ENCODE measurements around the gene NTM. TPM values are rescaled to one million over a fixed set of nuclear protein-coding genes. Genes with fewer than 3 reads are reported as not detected.

Gene NTM
- total and polyA plus RNA-seq, 2 experiments from 2014 or later = 25.9 to 49.0 TPM

DNA sequence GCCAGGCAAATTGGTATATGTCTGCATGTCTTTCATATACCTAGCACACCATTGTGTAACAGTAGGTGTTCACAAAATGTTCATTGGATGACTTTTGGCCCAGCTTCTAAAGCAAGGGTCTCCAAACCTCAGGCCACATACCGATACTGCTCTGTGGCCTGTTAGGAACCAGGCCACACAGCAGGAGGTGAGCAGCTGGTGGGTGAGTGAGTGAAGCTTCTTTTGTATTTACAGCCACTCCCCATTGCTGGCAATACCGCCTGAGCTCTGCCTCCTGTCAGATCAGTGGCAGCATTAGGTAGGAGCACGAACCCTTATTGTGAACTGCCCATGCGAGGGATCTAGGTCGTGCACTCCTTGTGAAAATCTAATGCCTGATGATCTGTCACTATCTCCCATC lies 836.6 kb downstream of the NTM start:
- H3K27ac ChIP-seq = no peak overlapping the region
- no peak overlapping the region for H3K4me2 ChIP-seq (ENCODE audit: unreplicated experiment)
- no peak overlapping the region for H3K4me3 ChIP-seq
- DNase-seq = no peak
- H3K9me2 ChIP-seq (ENCODE audit: insufficient read depth) = no peaks in the 10 kb centered on the region
- H4K20me1 ChIP-seq (ENCODE audit: insufficient read depth) = no peaks in the 10 kb centered on the region
- H3K9ac ChIP-seq = no peak overlapping the region
- no peak for TF ChIP-seq EZH2 (IDR thresholded peaks at IDR 0.05; ENCODE audit: insufficient read depth, poor library complexity, severe bottlenecking)
- H3K4me1 ChIP-seq (ENCODE audit: insufficient read depth) = 0 out of 2 replicates have a peak, but pooled peaks cover 4% of the 10 kb centered on the region
- H2AFZ ChIP-seq = no peak overlapping the region
- in situ Hi-C loops (cut with MboI) = no loop called here
- H3K27me3 ChIP-seq (replicated peaks; ENCODE audit: insufficient read depth) = no peaks in the 10 kb centered on the region
- H3K36me3 ChIP-seq (ENCODE audit: low read depth) = no peaks in the 10 kb centered on the region
- no peaks in the 10 kb centered on the region for H3K9me3 ChIP-seq (ENCODE audit: low read depth)
- no peaks in the 10 kb centered on the region for H3K79me2 ChIP-seq (ENCODE audit: insufficient read depth)
- H3F3A ChIP-seq (ENCODE audit: insufficient read depth) = peaks cover 5% of the 10 kb centered on the region; the same call in 1 of the 2 replicates
- WGBS, 2 experiments (ENCODE audit: low coverage in 1 of 2, low lambda C conversion rate in 2 of 2, missing lambda C conversion rate in 2 of 2) = 76 to 79% methylated on average over 5 of the region's 5 CpGs

GRCh38 chr11:132208477-132209055 lies 838.2 kb downstream of the NTM start:
- H3F3A ChIP-seq (ENCODE audit: insufficient read depth) = no peaks in the 10 kb centered on the region
- H3K27ac ChIP-seq = no peak overlapping the region
- in situ Hi-C loops (cut with MboI) = no loop called here
- DNase-seq = no peak
- no peaks in the 10 kb centered on the region for H3K9me3 ChIP-seq (ENCODE audit: low read depth)
- no peak overlapping the region for H3K9ac ChIP-seq
- TF ChIP-seq EZH2 (IDR thresholded peaks at IDR 0.05; ENCODE audit: insufficient read depth, poor library complexity, severe bottlenecking) (no peak), EZH2phosphoT487 (IDR thresholded peaks at IDR 0.05; ENCODE audit: insufficient read depth, low read depth) (no peak)
- H3K9me2 ChIP-seq (ENCODE audit: insufficient read depth) = no peaks in the 10 kb centered on the region
- 91% methylated on average over 6 of the region's 6 CpGs for WGBS, 2 experiments (ENCODE audit: low coverage in 1 of 2, low lambda C conversion rate in 2 of 2, missing lambda C conversion rate in 2 of 2)
- no peak overlapping the region for H2AFZ ChIP-seq
- no peak overlapping the region for H3K4me3 ChIP-seq
- no peaks in the 10 kb centered on the region for H3K27me3 ChIP-seq (replicated peaks; ENCODE audit: insufficient read depth)
- no peaks in the 10 kb centered on the region for H3K36me3 ChIP-seq (ENCODE audit: low read depth)
- no peaks in the 10 kb centered on the region for H3K4me1 ChIP-seq (ENCODE audit: insufficient read depth)
- H3K4me2 ChIP-seq (ENCODE audit: unreplicated experiment) = no peak overlapping the region
- H4K20me1 ChIP-seq (ENCODE audit: insufficient read depth) = no peaks in the 10 kb centered on the region
- no peaks in the 10 kb centered on the region for H3K79me2 ChIP-seq (ENCODE audit: insufficient read depth)

GRCh38 chr11:132211479-132211878 lies 841.1 kb downstream of the NTM start:
- Histone ChIP-seq H3K79me2 (ENCODE audit: insufficient read depth) (no peaks in the 10 kb centered on the region), H3K4me3 (no peak overlapping the region), H3K4me2 (ENCODE audit: unreplicated experiment) (no peak overlapping the region), H2AFZ (no peak overlapping the region), H3F3A (ENCODE audit: insufficient read depth) (no peaks in the 10 kb centered on the region), H3K9me2 (ENCODE audit: insufficient read depth) (no peaks in the 10 kb centered on the region), H3K27ac (no peak overlapping the region), H3K9ac (no peak overlapping the region), H3K4me1 (ENCODE audit: insufficient read depth) (no peaks in the 10 kb centered on the region), H3K9me3 (ENCODE audit: low read depth) (no peaks in the 10 kb centered on the region), H3K36me3 (ENCODE audit: low read depth) (no peaks in the 10 kb centered on the region), H3K27me3 (replicated peaks; ENCODE audit: insufficient read depth) (peaks cover 17% of the 10 kb centered on the region; the same call in 1 of the 2 replicates), H4K20me1 (ENCODE audit: insufficient read depth) (no peaks in the 10 kb centered on the region)
- 86 to 87% methylated on average over 3 of the region's 3 CpGs for WGBS, 2 experiments (ENCODE audit: low coverage in 1 of 2, low lambda C conversion rate in 2 of 2, missing lambda C conversion rate in 2 of 2)
- in situ Hi-C loops (cut with MboI) = no loop called here
- no peak for DNase-seq
- TF ChIP-seq EZH2 (IDR thresholded peaks at IDR 0.05; ENCODE audit: insufficient read depth, poor library complexity, severe bottlenecking) = no peak

DNA sequence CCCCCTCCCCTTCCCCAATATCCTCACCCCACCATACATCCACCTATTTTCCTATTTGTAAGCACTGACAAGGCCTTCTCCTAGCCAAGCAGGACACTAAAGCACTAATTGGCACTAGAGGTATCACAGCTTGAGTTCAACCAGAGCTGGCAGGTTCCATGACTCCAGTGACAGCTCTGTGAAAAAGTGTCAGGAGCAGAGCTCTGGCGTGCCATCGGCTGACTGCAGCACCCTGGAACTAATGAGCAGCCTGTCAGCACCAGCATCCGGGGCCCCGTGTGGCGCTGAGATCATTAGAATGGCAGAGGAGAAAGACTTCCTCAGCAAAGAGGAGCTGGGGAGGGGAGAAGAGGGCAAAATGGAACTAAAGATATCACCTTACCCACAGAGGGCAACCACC lies 847.4 kb downstream of the NTM start:
- peaks cover 12% of the 10 kb centered on the region for H3F3A ChIP-seq (ENCODE audit: insufficient read depth)
- no peak overlapping the region for H2AFZ ChIP-seq
- H3K4me3 ChIP-seq = no peak overlapping the region
- H3K27ac ChIP-seq = no peak overlapping the region
- H3K9ac ChIP-seq = no peak overlapping the region
- H3K4me2 ChIP-seq (ENCODE audit: unreplicated experiment) = no peak overlapping the region
- peaks cover 10% of the 10 kb centered on the region for H3K4me1 ChIP-seq (ENCODE audit: insufficient read depth)
- TF ChIP-seq EZH2 (IDR thresholded peaks at IDR 0.05; ENCODE audit: insufficient read depth, poor library complexity, severe bottlenecking) = no peak
- no peak for TF ChIP-seq EZH2phosphoT487 (IDR thresholded peaks at IDR 0.05; ENCODE audit: insufficient read depth, low read depth)
- DNase-seq = no peak
- no peaks in the 10 kb centered on the region for H3K36me3 ChIP-seq (ENCODE audit: low read depth)
- H3K9me2 ChIP-seq (ENCODE audit: insufficient read depth) = no peaks in the 10 kb centered on the region
- peaks cover 17% of the 10 kb centered on the region; the same call in 1 of the 2 replicates for H3K27me3 ChIP-seq (replicated peaks; ENCODE audit: insufficient read depth)
- in situ Hi-C loops (cut with MboI) = no loop called here
- H3K79me2 ChIP-seq (ENCODE audit: insufficient read depth) = no peaks in the 10 kb centered on the region
- H3K9me3 ChIP-seq (ENCODE audit: low read depth) = no peaks in the 10 kb centered on the region
- no peaks in the 10 kb centered on the region for H4K20me1 ChIP-seq (ENCODE audit: insufficient read depth)
- WGBS, 2 experiments (ENCODE audit: low coverage in 1 of 2, low lambda C conversion rate in 2 of 2, missing lambda C conversion rate in 2 of 2) = 73 to 84% methylated on average over 5 of the region's 5 CpGs

GRCh38 chr11:132220474-132220873 lies 850.1 kb downstream of the NTM start:
- H3K4me2 ChIP-seq (ENCODE audit: unreplicated experiment) = no peak overlapping the region
- in situ Hi-C loops (cut with MboI) = no loop called here
- H3K27ac ChIP-seq = no peak overlapping the region
- no peaks in the 10 kb centered on the region for H3K9me3 ChIP-seq (ENCODE audit: low read depth)
- H3K27me3 ChIP-seq (replicated peaks; ENCODE audit: insufficient read depth) = peaks cover 3% of the 10 kb centered on the region; the same call in 1 of the 2 replicates
- H3K79me2 ChIP-seq (ENCODE audit: insufficient read depth) = no peaks in the 10 kb centered on the region
- peak; percentile 91 for DNase-seq
- no peaks in the 10 kb centered on the region for H3K9me2 ChIP-seq (ENCODE audit: insufficient read depth)
- TF ChIP-seq EZH2phosphoT487 (IDR thresholded peaks at IDR 0.05; ENCODE audit: insufficient read depth, low read depth) (peak; percentile 99), EZH2 (IDR thresholded peaks at IDR 0.05; ENCODE audit: insufficient read depth, poor library complexity, severe bottlenecking) (no peak)
- H3F3A ChIP-seq (ENCODE audit: insufficient read depth) = peaks cover 12% of the 10 kb centered on the region
- peaks cover 10% of the 10 kb centered on the region for H3K4me1 ChIP-seq (ENCODE audit: insufficient read depth)
- 0 to 4% methylated on average over 1 of the region's 1 CpG for WGBS, 2 experiments (ENCODE audit: low coverage in 1 of 2, low lambda C conversion rate in 2 of 2, missing lambda C conversion rate in 2 of 2)
- H3K4me3 ChIP-seq = no peak overlapping the region
- no peak overlapping the region for H2AFZ ChIP-seq
- no peaks in the 10 kb centered on the region for H4K20me1 ChIP-seq (ENCODE audit: insufficient read depth)
- no peak overlapping the region for H3K9ac ChIP-seq
- no peaks in the 10 kb centered on the region for H3K36me3 ChIP-seq (ENCODE audit: low read depth)

Measured in GM23248 (cell line).